ENCODE data around the gene THRA. TPM values are rescaled to one million over a fixed set of nuclear protein-coding genes. Genes with fewer than 3 reads are reported as not detected.

The THRA gene
- total and polyA plus RNA-seq, 2 of the 8 experiments (the other 6 are each of a cell fraction or from before 2014, with no cell fraction given), result 6.4 to 10.2 TPM

GRCh38 chr17:40135817-40136216 lies 73.1 kb downstream of the THRA start:
- no peak overlapping the region for H3K23ac ChIP-seq (ENCODE audit: insufficient read length)
- H3K79me2 ChIP-seq (ENCODE audit: control insufficient read depth in 1 of 2, insufficient read depth in 2 of 2, low read length in 2 of 2), result peaks cover 0 to 8% of the 10 kb centered on the region in 2 experiments; a peak in 2 of 4 replicates
- no peak overlapping the region for H2AK5ac ChIP-seq (ENCODE audit: low read depth, low read length)
- no peak overlapping the region for H2BK20ac ChIP-seq (ENCODE audit: low read length)
- no peak overlapping the region for H3K4me3 ChIP-seq (ENCODE audit: extremely low read depth in 1 of 4, insufficient read depth in 2 of 4, low read depth in 3 of 4, low read length in 4 of 4)
- 93% methylated on average over 3 of the region's 3 CpGs; no CpG with 5 or more reads in 1 of the 2 experiments for WGBS, 2 experiments (ENCODE audit: extremely low coverage in 1 of 2, insufficient coverage in 1 of 2, insufficient read length in 1 of 2, insufficient replicate concordance in 2 of 2, low coverage in 1 of 2, low lambda C conversion rate in 2 of 2, missing lambda C conversion rate in 1 of 2)
- H2BK5ac ChIP-seq (ENCODE audit: low read depth, low read length), result no peak overlapping the region
- H3K9ac ChIP-seq (replicated peaks in 1 of 4; ENCODE audit: extremely low read depth in 1 of 4, low read depth in 3 of 4, low read length in 3 of 4), result no peak overlapping the region
- peaks cover 5% of the 10 kb centered on the region for H3K23me2 ChIP-seq (ENCODE audit: low read depth, low read length)
- no peak overlapping the region for H3K4ac ChIP-seq (replicated peaks; ENCODE audit: insufficient read length, low read depth, low read length)
- H3K4me1 ChIP-seq (replicated peaks in 1 of 4; ENCODE audit: control insufficient read depth in 3 of 4, insufficient read depth in 4 of 4, low read length in 3 of 4), result no peaks in the 10 kb centered on the region
- POLR2A ChIA-PET (ENCODE audit: partially characterized antibody), result interaction anchor here (1.0 to 5.9 kb wide), 3 partner anchors 16 to 58 kb away, joined by 4 to 90 read pairs (median 4); no protein-coding TSS in a partner anchor
- H2BK15ac ChIP-seq (ENCODE audit: low read length), result no peak overlapping the region
- FAIRE-seq, result no peak
- no peak overlapping the region for H3K18ac ChIP-seq (ENCODE audit: extremely low read depth, low read length)
- no peak overlapping the region for H2BK12ac ChIP-seq (ENCODE audit: low read depth, low read length)
- H4K8ac ChIP-seq (ENCODE audit: extremely low read depth, insufficient read depth, low read length), result no peak overlapping the region
- no peaks in the 10 kb centered on the region for H4K20me1 ChIP-seq (replicated peaks in 1 of 2; ENCODE audit: control insufficient read depth in 1 of 2, insufficient read depth in 2 of 2, low read length in 2 of 2)
- H3K56ac ChIP-seq (replicated peaks; ENCODE audit: insufficient read length, low read depth, low read length), result no peak overlapping the region
- H3K14ac ChIP-seq (ENCODE audit: insufficient read length), result no peak overlapping the region
- no peak overlapping the region for H2AFZ ChIP-seq (ENCODE audit: low read length)
- H4K5ac ChIP-seq (ENCODE audit: insufficient read length, low read depth, low read length), result no peak overlapping the region
- peaks cover 24 to 58% (median 46%) of the 10 kb centered on the region in 4 experiments for H3K36me3 ChIP-seq (ENCODE audit: control insufficient read depth in 2 of 4, insufficient read depth in 4 of 4, low read length in 3 of 4)
- H3K9me3 ChIP-seq (ENCODE audit: insufficient read depth in 2 of 2, low read depth in 1 of 2, low read length in 1 of 2), result no peaks in the 10 kb centered on the region
- no peak overlapping the region for H3K27ac ChIP-seq (ENCODE audit: low read depth, low read length)
- H4K91ac ChIP-seq (replicated peaks; ENCODE audit: insufficient read length, low read length), result no peak overlapping the region
- no peak for DNase-seq (ENCODE audit: low read depth in 1 of 2, low spot score in 2 of 2)
- no peak overlapping the region for H2BK120ac ChIP-seq (replicated peaks; ENCODE audit: low read depth, low read length)
- no peak overlapping the region for H3K4me2 ChIP-seq (ENCODE audit: insufficient read depth in 1 of 2, low read depth in 2 of 2, low read length in 2 of 2)
- H3K79me1 ChIP-seq (ENCODE audit: low read depth, low read length), result 0 out of 2 replicates have a peak, but pooled peaks cover 2% of the 10 kb centered on the region
- CTCF ChIA-PET (ENCODE audit: partially characterized antibody), result interaction anchor here (1.3 to 14.0 kb wide), 4 partner anchors 12 to 50 kb away, joined by 3 to 135 read pairs (median 8); no protein-coding TSS in a partner anchor
- H3K27me3 ChIP-seq (replicated peaks in 1 of 4; ENCODE audit: control insufficient read depth in 3 of 4, extremely low read depth in 1 of 4, insufficient read depth in 3 of 4, low read length in 3 of 4), result no peaks in the 10 kb centered on the region
- TF ChIP-seq POLR2A (IDR thresholded peaks at IDR 0.05; ENCODE audit: control extremely low read depth in 1 of 2, low read depth in 2 of 2, low read length in 2 of 2) (no peak), BRCA1 (IDR thresholded peaks at IDR 0.05; ENCODE audit: low read depth, low read length) (no peak), EZH2 (IDR thresholded peaks at IDR 0.05; ENCODE audit: low read depth, low read length, severe bottlenecking) (no peak), BACH1 (IDR thresholded peaks at IDR 0.05; ENCODE audit: low read length) (no peak), RXRA (IDR thresholded peaks at IDR 0.05; ENCODE audit: insufficient read depth, low read depth, low read length) (no peak), KDM5A (IDR thresholded peaks at IDR 0.05; ENCODE audit: low read length) (no peak), PHF8 (conservative IDR thresholded peaks at IDR 0.05; ENCODE audit: low read depth, low read length) (no peak), SP2 (IDR thresholded peaks at IDR 0.05; ENCODE audit: low read length) (no peak), NRF1 (IDR thresholded peaks at IDR 0.05; ENCODE audit: low read depth, low read length) (no peak), POU5F1 (IDR thresholded peaks at IDR 0.05; ENCODE audit: low read depth, low read length) (no peak), BCL11A (IDR thresholded peaks at IDR 0.05; ENCODE audit: low read depth in 2 of 2, low read length in 2 of 2) (no peak), SRF (IDR thresholded peaks at IDR 0.05; ENCODE audit: low read depth, low read length) (no peak), CTCF (IDR thresholded peaks at IDR 0.05; ENCODE audit: control extremely low read depth in 1 of 3, insufficient read depth in 1 of 3, low read depth in 1 of 3, low read length in 3 of 3) (no peak)

Measured in H1 (cell line).